Left ventricle myocardium inferior (tissue), 1 donor: ENCODE results near the gene FEN1. TPM values are rescaled to one million over a fixed set of nuclear protein-coding genes. Genes with fewer than 3 reads are reported as not detected.

Experiments used
- DNase-seq: peaks from one replicate; pipeline ENCODE4 v3.0.0-alpha.2; 2020
- H3K27ac ChIP-seq: fragments of 200-600 bp; replicated peaks from 2 replicates; pipeline ENCODE4 v1.8.0; 2021
- H3K27me3 ChIP-seq: fragments of 200-600 bp; 2 replicates; pipeline ENCODE4 v1.8.0; 2021; ENCODE audit warnings: low read depth
- H3K36me3 ChIP-seq: fragments of 200-600 bp; 2 replicates; pipeline ENCODE4 v1.8.0; 2021
- H3K4me1 ChIP-seq: fragments of 200-600 bp; 2 replicates; pipeline ENCODE4 v1.8.0; 2021
- H3K4me3 ChIP-seq: fragments of 200-600 bp; 2 replicates; pipeline ENCODE4 v1.8.0; 2021; ENCODE audit warnings: mild to moderate bottlenecking, moderate library complexity
- H3K9me3 ChIP-seq: fragments of 200-600 bp; replicated peaks from 2 replicates; pipeline ENCODE4 v1.8.0; 2021
- CTCF ChIP-seq: fragments of 200-600 bp; IDR thresholded peaks from 2 replicates; pipeline ENCODE4 v1.8.0; 2021; ENCODE audit warnings: antibody characterized with exemption, mild to moderate bottlenecking, borderline replicate concordance
- intact Hi-C: fragments of 100-400 bp; cut with micrococcal nuclease; formaldehyde crosslinking; loops from one replicate; pipeline ENCODE4 v1.11.0; 2022
- total RNA-seq: library from RNA; stranded (reverse); fragmentation: NEBNext Ultra II Directional; extraction: Animal tissue kit (Norgen Biotek cat#: 25700); gene quantifications from one replicate; pipeline ENCODE4 v1.2.1, GENCODE V29; 2021
- donor health status: DM: no; HTN: yes; CAD: no; lungs with severe emphysema.

FEN1 gene
- total RNA-seq, 1 donor from 2014 or later: 5.8 TPM

GRCh38 chr11:61756147-61756451, 36.6 kb upstream of the FEN1 start:
- peaks cover 31% of the 10 kb centered on the region for H3K27me3 ChIP-seq
- no peak for DNase-seq
- no peaks in the 10 kb centered on the region for H3K36me3 ChIP-seq
- H3K9me3 ChIP-seq: no peaks in the 10 kb centered on the region
- H3K27ac ChIP-seq: no peak overlapping the region
- intact Hi-C loops: no loop called here
- no peak overlapping the region for H3K4me3 ChIP-seq
- no peak for TF ChIP-seq CTCF
- peaks cover 7% of the 10 kb centered on the region for H3K4me1 ChIP-seq

GRCh38 chr11:61756452-61757212, 36.1 kb upstream of the FEN1 start:
- no peak for TF ChIP-seq CTCF
- Histone ChIP-seq H3K27me3 (peaks cover 33% of the 10 kb centered on the region), H3K4me3 (no peak overlapping the region), H3K27ac (no peak overlapping the region), H3K36me3 (no peaks in the 10 kb centered on the region), H3K4me1 (peaks cover 7% of the 10 kb centered on the region), H3K9me3 (no peaks in the 10 kb centered on the region)
- DNase-seq: no peak
- intact Hi-C loops: no loop called here

GRCh38 chr11:61757213-61757862, 35.4 kb upstream of the FEN1 start:
- no peak for DNase-seq
- Histone ChIP-seq H3K4me3 (no peak overlapping the region), H3K27me3 (peaks cover 34% of the 10 kb centered on the region), H3K27ac (no peak overlapping the region), H3K9me3 (no peaks in the 10 kb centered on the region), H3K4me1 (peaks cover 5% of the 10 kb centered on the region), H3K36me3 (no peaks in the 10 kb centered on the region)
- no peak for TF ChIP-seq CTCF
- intact Hi-C loops: no loop called here

- peaks cover 6% of the 10 kb centered on the region for H3K4me1 ChIP-seq
- intact Hi-C loops: no loop called here
- H3K27ac ChIP-seq: no peak overlapping the region
- no peak for DNase-seq
- H3K36me3 ChIP-seq: no peaks in the 10 kb centered on the region
- TF ChIP-seq CTCF: no peak
- no peak overlapping the region for H3K4me3 ChIP-seq
- peaks cover 55% of the 10 kb centered on the region for H3K27me3 ChIP-seq
- H3K9me3 ChIP-seq: no peaks in the 10 kb centered on the region
Observed at GRCh38 chr11:61760946-61761345, 31.8 kb upstream of the FEN1 start.

GRCh38 chr11:61761440-61762222, 31.1 kb upstream of the FEN1 start:
- no peak for TF ChIP-seq CTCF
- no peak for DNase-seq
- Histone ChIP-seq H3K36me3 (no peaks in the 10 kb centered on the region), H3K4me3 (no peak overlapping the region), H3K9me3 (no peaks in the 10 kb centered on the region), H3K27ac (no peak overlapping the region), H3K4me1 (peaks cover 6% of the 10 kb centered on the region), H3K27me3 (peaks cover 55% of the 10 kb centered on the region)
- intact Hi-C loops: no loop called here
